Head of caudate nucleus (tissue), 42 donors: Measurements from ENCODE around the gene AMOTL2.

Source experiments
- DNase-seq, 42 donors: peaks; one replicate each; pipeline versions ENCODE4 v3.0.0 to v3.0.0-alpha.2; 2020 to 2021; ENCODE audit warnings: mixed read lengths in 7 of 42
- intact Hi-C: fragments of 100-400 bp; cut with DNase I; formaldehyde crosslinking; loops from one replicate; pipeline ENCODE4 v1.15.0; 2022

AMOTL2 gene

DNA sequence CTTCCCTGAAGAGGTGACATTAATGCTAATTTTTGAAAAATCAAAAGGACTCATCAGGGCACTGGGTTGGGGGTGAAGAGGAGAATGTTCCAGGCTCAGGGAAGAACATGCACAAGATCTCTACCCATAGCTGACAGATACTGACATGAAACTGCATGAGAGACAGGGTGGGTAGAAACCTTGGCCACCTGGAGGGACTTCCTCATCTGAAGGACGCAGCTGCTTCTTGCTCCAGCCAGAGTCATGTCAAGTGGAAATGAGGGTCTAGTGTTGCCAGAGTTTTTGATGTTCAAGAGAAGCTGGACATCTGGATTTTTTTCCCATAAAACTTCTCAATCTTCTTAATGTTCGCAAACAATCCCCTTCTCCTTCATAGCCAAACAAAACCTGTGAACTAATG is 29.7 kb downstream of the AMOTL2 start:
- intact Hi-C loops = no loop called here
- no peak for DNase-seq

DNA sequence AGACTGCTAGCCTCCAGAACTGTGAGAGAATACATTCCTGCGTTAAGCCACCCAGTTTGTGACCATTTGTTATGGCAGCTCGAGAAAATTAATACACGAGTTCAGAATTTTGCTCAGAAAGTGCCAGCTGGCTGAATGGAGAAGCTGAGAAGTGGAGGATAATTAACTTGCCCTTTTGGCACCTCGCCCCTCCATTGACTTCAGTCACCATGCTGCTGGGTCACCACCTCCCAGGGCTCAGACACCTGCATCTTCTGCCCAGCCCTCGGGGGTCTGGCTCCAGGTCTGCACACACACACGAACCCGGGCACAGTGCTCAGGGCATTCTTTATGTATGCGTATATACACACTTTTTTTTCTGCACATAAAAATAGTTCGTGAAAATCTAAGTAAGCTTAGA is 32.0 kb downstream of the AMOTL2 start:
- intact Hi-C loops = no loop called here
- DNase-seq = peak in 2 of 42 donors; percentile 25 to 35

- peak in 2 of 42 donors; percentile 14 to 15 for DNase-seq
- intact Hi-C loops = no loop called here
These were observed 32.9 kb downstream of the AMOTL2 start for GRCh38 chr3:134341389-134341788.

- no peak for DNase-seq
- intact Hi-C loops = no loop called here
These were observed 33.3 kb downstream of the AMOTL2 start for GRCh38 chr3:134340982-134341365.

- DNase-seq = no peak
- intact Hi-C loops = no loop called here
These were observed 33.8 kb downstream of the AMOTL2 start for GRCh38 chr3:134340362-134340981.

GRCh38 chr3:134339913-134340312 is 34.3 kb downstream of the AMOTL2 start:
- intact Hi-C loops = no loop called here
- no peak for DNase-seq

GRCh38 chr3:134339331-134339730 is 34.9 kb downstream of the AMOTL2 start:
- intact Hi-C loops = no loop called here
- peak in 3 of 42 donors; percentile 16 to 31 (median 21) for DNase-seq

- DNase-seq = peak in 4 of 42 donors; percentile 5 to 28 (median 22)
- intact Hi-C loops = no loop called here
These were observed 35.6 kb downstream of the AMOTL2 start for GRCh38 chr3:134338516-134339261.

DNA sequence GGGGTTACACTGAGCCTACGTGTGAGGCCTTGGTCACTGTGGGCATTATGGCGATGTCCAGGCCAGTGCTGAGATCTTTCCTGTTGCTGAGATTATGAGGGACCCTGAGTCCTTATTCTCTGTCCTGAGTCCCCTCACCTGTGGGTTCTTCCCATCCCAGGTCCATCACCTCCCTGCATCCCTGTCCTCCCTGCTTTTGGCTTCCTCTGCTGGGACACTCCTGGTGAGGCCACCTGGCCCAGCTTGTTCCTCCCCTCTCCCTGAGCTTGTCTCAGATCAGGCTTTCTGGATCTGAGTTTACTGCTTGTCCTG is 36.1 kb downstream of the AMOTL2 start:
- DNase-seq = peak in 3 of 42 donors; percentile 7 to 16 (median 8)
- intact Hi-C loops = no loop called here

DNA sequence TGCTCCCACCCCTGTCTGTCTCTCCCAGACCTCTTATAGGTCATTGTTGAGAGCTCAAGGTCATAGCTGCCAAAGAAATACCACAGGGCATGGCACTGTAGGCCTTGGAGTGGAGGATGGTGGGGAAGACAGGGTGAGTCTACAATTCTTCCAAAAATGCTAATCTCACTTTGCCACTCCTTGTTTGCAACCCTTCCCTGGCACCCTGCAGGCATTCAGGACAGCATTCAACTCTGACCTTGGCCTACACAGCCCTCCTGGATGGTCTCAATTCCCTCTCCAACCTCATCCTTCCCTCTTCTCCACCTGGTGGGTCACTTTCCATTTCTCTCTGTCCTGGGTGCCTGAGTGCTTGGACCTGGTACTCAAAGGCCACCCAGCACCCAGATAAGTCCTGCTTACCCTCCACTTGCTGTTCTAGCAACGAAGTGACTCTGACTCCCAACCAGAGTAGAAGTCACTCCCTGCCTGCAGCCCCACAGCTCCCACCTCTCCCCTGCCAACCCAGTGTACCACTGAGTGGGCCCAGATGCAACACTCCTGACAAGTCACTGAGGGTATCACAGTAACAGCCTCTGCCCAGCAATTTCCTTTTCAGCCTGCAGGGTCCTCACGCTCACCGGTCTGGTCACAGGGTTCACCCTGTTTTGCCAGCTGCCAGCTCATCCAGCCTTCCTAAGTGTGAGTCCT is 36.6 kb downstream of the AMOTL2 start:
- intact Hi-C loops = no loop called here
- peak in 4 of 42 donors; percentile 10 to 24 (median 11) for DNase-seq

DNA sequence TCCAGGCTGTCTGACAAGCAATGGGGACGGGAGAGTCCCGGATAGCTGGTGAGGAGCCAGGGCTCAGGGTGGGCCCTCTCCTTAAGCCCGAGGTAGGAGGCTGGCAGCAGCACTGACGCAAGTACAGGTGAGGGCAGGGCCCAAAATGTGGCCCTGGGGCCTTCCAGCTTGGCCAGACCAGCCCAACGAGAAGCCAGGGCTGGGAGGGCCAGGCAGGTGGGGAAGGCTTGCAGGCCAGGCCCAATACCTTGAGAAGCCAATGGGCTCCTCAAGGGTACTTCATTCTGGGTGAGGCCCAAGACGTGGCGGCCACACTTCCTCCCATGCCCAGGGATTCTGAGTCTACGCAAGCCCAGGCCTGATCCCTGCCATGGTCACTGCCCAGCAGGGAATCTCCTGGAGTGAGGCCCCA is 37.2 kb downstream of the AMOTL2 start:
- peak in 3 of 42 donors; percentile 4 to 28 (median 14) for DNase-seq
- intact Hi-C loops = no loop called here

DNA sequence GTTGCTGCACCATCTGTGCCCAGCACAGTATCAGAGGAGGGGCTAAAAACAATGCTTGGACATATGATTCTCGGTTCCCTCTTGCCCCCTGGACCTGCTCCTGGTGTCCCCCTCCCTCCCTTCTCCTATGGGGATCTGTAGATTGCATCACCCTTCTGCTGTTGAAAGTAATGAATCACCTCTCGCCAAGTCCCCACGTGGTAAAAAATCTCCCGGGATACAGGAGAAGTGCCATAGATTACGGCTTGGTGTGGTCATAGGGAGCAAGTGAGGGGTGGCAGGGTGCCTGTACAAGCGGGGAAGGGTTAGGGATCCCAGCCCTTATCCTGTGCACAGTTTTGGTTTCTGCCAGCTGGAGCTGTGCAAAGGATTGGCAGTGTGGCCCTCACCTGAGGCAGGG is 37.7 kb downstream of the AMOTL2 start:
- intact Hi-C loops = no loop called here
- DNase-seq = peak in 2 of 42 donors; percentile 6 to 7

DNA sequence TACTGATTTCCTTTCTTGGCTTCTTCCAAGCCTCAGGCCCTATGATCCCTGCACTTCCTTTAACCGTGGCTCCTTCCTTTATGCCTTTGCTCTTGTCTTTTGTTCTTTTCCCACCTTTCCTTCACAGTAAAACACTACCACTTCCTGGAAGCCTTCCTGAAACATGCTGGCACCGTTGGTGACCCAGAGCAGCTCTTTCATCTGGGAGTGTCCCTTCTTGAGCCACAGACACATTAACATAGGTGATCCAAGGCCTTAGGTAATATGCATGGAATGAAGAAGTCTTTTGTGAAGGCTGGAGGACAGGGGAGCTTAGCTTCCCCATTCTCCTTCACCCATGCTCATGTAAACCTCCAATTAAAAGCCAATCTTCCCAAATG is 39.4 kb downstream of the AMOTL2 start:
- intact Hi-C loops = no loop called here
- no peak for DNase-seq

GRCh38 chr3:134334231-134334900 is 39.9 kb downstream of the AMOTL2 start:
- DNase-seq = peak in 2 of 42 donors; percentile 22 to 32
- intact Hi-C loops = no loop called here

GRCh38 chr3:134333522-134334181 is 40.6 kb downstream of the AMOTL2 start:
- peak in 3 of 42 donors; percentile 21 to 26 (median 25) for DNase-seq
- intact Hi-C loops = no loop called here

GRCh38 chr3:134332344-134332743 is 41.9 kb downstream of the AMOTL2 start:
- intact Hi-C loops = no loop called here
- peak in 1 of 42 donors; percentile 32 for DNase-seq

- no peak for DNase-seq
- intact Hi-C loops = no loop called here
These were observed 42.4 kb downstream of the AMOTL2 start for GRCh38 chr3:134331811-134332199.

DNA sequence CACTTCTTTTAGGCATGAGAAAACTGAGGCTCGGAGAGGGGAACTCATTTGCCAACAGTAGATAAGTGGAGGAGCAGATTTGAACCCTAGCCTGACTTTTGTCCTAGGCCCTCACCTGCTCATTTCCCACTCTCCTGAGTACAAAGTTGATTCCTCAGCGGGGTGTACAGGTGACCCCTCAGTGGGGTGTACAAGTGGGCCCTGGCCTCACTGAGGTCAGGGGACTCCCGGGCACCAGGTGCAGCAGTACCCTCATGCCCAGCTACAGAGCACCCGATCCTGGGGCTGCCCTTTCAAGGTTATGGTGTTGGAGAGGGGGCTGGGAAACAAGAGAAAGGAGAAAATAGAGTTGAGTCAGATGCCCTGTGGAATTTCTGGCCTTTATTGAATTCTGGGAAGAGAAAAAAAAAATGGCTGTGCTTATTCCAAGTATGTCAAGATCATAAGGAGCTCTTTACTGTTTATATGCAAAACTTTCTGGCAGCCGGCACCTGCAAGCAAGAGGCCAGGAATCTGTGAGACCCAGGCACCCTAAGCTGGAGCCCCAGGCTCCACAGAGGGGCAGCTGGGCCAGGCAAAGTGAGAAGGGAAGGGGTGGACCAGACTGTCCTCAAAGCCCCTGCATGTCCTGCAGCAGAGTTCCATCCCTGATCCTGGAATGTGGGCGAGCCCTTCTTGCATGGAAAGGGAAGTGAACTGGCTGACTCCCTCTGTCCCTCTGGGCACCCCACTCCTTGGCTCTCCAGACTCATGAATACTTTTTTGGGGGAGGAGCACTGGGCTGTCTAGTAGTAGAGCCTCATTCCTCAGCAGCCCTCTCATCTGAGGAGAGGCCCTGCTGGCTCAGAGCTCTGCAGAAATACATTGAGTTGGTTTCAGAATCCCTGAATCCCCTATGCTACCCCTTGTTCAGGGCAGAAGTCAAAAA is 43.1 kb downstream of the AMOTL2 start:
- peak in 3 of 42 donors; percentile 17 to 32 (median 19) for DNase-seq
- intact Hi-C loops = no loop called here
